NCI-H2029 (cell line): Measurements from ENCODE around the gene SPSB2.
A peak's percentile ranks its signal among the peaks of the same experiment; 100 is the strongest.

Experiments used
- DNase-seq: peaks from one replicate; lab custom pipeline; 2025; lab: John Stamatoyannopoulos, UW

The SPSB2 gene

DNA sequence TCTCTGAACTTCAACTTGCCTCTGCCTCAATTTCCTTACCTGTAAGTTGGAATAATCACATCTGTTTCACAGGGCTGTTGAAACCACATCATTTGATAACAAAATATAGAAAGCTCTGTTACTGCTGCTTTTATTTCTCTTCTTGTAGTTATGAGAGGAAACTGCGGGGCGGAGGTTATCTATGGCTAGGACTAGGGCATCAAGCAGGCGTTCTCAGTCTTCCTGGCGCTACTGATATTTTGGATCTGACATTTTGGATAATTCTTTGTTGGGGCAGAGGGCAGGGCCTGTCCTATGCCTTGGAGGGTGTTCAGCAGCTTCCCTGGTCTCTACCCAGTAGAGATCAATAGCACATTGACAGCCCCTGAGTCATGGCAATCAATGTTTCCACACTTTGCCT lies 41.0 kb downstream of the SPSB2 start:
- DNase-seq = no peak

DNA sequence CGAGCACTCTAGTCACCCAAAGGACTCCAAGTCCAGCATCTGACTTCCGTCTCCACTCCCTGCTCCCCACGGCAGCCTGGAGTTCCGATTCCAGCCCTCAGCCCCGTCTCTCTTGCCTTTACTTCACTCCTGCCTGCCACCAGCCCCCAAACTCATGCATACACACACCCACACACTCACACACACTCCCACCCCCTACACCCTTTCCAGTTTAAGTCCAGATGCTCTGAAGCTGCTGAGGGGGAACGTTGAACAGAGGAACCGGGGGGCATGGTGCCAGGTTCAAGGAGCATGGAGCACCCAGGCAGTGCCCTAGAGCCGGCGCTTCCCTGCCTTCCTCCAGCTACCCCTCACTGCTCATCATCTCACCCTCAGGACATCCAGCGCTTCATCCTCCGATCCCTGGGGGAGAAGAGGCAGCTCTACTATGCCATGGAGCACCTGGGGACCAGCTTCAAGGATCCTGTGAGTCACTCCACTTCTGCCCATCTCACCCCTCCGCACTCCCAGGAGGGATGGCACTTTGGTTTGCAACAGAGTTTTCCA lies 41.6 kb downstream of the SPSB2 start:
- DNase-seq = no peak

DNA sequence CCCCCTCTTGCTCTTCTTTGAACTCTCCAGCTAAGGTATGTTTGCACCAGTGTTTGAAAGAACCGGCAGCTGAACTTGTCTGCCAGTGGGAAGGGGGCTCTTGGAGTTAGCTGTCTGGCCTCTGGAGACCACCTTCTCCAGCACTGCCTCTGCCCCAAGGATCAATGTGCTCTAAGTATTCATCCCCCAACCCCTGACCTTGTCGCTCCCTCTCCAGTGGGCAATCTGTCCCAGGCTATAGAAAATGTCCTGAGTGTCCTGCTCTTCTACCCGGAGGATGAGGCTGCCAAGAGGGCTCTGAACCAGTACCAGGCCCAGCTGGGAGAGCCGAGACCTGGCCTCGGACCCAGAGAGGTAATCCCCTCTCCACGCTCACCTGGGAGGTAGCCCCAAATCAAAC lies 42.1 kb downstream of the SPSB2 start:
- no peak for DNase-seq

DNA sequence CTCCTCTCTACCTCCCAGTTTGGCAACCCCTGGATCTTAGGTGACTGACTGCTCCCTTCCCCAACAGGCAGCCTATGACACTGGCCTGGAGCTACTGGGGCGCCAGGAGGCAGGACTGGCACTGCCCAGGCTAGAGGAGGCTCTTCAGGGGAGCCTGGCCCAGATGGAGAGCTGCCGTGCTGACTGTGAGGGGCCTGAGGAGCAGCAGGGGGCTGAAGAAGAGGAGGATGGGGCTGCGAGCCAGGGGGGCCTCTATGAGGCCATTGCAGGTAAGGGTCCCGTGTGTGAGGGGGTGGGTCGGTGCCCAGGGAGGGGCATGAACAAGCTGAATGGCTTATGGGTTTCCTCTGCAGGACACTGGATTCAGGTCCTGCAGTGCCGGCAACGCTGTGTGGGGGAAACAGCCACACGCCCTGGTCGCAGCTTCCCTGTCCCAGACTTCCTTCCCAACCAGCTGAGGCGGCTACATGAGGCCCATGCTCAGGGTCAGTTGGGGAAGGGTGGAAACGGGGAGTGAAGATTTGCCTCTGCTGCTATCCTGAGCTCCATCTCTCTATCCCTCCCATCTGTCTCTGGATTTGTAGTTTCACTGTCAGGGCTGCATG lies 42.7 kb downstream of the SPSB2 start:
- DNase-seq = no peak

DNA sequence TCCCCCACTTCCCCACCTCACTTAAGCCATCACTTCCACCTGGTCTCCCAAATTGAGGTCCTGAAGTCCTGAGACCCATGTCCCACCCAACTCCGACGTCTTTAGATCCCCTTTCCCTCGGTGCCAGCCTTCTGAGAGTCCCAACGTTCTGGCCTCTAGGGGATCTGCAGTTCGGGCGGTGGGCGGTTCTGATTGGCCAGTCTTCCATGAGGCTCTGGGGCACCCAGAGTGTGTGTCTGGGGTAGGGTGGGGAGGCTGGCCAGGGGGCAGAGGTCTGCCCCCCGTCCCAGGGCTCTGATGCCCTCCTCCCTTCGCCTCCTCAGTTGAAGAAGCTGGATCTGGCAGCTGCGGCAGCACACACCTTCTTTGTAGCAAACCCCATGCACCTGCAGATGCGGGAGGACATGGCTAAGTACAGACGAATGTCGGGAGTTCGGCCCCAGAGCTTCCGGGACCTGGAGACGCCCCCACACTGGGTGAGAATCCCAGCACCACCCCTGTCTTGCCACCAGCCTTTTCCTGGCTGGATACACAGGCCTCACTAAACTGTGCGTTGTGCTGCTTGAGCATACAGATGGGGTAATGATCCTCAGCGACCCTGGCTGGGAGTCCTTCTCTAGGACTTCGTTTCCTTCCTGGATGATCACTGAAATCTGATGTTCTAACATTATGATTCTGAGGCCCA lies 43.4 kb downstream of the SPSB2 start:
- no peak for DNase-seq

DNA sequence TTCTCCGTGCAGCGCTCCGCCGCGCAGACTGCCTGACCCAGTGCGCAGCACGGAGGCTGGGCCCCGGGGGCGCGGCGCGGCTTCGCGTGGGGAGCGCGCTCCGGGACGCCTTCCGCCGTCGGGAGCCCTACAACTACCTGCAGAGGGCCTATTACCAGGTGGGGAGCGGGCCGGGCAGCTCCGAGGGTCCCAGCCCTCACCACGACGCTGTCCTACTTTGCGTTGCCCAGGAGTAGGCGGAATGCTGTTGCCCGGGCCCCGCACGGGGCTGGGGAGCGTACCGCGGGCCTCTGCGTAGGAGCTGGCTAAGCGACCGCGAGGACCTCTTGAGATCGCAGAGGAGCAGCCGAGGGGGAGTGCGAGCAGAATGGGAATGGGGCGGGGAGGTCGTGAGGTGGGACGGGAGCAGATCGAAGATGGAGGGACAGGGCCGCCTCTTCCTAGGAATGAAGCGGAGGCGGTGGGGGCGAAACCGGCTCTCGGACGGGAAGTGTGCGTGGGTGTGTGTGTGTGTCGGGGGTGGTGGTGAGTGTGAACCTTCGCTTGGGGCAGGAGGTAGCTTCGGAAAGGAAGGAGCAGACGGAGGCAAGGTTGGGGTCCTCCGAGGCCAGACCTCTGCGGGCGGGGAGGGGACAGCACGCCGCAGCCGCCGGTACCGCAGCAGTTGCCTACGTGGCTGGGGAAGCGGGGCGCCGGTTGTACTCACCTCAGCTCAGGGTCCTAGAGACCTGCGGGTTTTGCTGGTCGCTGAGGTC lies 44.1 kb downstream of the SPSB2 start:
- DNase-seq = no peak

DNA sequence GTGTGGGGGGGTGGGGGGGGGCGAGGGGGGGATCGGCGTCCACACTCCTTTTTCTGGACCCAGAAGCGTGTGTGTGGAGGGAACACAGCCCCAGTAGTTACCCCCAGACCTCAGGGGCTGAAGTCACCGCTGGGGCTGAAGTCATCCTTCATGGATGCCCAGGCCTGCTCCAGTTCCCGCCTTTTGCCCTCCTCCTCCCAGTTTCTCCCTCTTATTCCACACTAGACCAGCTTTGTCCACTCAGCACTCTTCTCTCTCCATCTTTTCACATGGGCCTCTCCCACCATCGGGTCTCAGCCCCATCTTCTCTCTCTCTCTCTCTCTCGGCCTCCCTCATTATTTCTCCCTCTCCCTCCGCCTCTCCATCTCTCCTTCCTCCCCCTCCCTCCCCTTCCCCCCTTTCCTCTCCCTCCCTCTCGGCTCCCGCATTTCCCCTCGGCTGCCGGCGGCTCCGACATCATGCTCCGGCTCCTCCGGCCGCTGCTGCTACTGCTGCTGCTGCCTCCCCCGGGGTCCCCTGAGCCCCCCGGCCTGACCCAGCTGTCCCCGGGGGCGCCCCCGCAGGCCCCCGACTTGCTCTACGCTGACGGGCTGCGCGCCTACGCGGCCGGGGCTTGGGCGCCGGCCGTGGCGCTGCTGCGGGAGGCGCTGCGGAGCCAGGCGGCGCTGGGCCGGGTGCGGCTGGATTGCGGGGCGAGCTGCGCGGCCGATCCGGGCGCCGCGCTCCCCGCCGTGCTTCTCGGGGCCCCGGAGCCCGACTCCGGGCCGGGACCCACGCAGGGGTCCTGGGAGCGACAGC lies 44.9 kb downstream of the SPSB2 start, which contains the start of gene P3H3:
Gene P3H3 (plus strand): TSS at position 426 of the 799 bp plus-strand sequence. CDS start 34 bp downstream, at position 460.
- no peak for DNase-seq

DNA sequence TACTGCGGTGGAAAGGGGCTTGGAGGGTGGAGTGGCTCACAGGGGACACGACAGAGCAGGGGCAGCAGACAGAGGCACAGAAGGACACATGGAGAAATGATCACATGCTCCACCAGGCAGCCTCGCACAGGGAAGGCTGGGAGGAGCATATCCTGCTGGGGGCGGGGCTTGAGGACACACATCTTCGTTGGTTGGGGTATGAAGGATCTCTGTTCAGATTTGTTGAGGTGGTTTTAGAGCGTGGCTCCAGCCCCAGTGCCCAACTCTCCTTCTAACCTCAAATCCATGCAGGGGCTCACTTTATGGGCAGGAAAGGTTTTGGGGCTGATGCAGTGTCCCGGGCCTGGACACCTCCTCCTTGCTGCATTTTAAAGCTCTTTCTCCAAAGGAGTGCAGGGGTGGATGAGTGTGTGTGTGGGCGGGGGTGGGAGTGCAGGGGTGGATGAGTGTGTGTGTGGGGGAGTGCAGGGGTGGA lies 45.6 kb downstream of the SPSB2 start:
- peak; percentile 45 for DNase-seq

DNA sequence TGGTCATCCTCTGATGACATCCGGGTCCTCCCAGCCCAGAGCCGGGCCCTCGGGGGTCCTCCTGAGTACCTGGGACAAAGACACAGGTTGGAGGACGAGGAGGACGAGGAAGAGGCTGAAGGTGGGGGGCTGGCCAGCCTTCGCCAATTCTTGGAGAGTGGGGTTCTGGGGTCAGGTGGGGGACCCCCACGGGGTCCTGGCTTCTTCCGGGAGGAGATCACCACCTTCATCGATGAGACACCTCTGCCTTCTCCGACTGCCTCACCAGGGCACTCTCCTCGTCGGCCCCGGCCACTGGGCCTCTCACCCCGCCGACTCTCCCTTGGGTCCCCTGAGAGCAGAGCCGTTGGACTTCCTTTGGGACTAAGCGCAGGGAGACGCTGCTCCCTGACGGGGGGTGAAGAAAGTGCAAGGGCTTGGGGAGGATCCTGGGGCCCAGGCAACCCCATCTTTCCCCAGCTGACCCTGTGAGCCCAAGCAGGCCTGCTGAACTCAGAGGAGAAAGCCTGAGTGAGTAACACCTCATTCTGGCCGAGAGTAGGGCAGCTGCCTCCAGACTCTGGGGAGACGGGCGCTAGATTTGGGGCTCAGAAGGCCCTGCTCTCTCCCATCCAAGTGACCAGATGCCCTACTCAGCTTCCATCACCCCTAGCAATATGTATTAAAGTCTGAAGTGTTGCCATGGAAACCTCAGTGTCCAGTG lies 46.2 kb downstream of the SPSB2 start:
- DNase-seq = no peak

DNA sequence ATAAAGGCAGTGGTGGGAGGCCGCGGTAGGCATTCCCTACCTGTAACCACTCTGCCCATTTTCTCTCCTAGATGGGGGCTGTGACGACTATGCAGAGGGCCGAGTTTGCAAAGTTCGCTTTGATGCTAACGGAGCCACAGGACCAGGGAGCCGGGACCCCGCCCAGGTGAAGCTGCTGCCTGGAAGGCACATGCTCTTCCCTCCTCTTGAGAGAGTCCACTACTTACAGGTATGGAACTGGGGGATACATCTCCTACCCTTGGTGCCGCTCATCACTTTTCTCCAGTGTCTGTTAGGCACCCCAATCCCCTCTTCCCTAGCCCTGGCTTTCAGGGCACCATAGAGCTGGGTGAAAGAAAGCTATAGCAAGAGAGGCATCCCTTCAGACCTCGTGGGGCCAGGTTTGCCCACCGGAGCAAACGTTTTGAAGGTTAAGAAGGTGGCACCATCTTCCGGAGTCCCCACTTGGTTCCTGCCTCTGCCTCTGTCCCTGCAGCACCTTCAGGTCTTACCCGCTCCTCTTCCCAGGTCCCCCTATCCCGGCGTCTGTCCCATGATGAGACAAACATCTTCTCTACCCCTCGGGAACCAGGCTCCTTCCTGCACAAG lies 46.9 kb downstream of the SPSB2 start:
- DNase-seq = no peak

DNA sequence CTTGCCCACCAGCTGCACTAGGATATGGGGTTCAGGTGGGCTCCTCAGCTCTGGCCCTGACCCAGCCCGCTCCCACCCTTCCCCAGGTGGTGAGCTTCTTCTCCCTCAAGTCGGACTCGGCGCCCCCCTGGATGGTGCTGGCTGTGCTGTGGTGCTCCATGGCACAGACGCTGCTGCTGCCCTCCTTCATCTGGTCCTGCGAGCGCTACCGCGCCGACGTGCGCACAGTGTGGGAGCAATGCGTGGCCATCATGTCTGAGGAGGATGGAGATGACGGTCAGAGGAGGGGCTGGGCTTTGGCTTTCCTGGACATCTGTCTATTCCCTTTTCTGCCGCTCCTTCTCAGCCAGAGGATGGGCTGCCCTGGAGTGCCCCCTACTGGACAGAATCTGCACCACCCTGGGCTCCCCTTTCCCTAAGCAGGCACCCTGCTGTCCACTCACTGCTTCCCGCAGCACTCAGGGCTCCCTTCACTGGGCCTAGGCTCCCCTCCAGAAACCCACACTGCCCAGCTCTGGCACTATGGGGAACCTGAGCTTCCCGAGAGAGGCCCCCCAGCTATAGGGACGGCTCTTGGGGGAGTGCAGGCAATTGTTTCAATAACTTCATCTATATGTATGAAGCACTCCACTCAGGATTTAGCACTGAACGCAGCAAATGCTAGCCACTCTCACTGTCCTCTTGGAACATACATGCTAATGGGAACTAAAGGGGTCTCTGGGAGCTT lies 47.5 kb downstream of the SPSB2 start:
- DNase-seq = peak; percentile 48

DNA sequence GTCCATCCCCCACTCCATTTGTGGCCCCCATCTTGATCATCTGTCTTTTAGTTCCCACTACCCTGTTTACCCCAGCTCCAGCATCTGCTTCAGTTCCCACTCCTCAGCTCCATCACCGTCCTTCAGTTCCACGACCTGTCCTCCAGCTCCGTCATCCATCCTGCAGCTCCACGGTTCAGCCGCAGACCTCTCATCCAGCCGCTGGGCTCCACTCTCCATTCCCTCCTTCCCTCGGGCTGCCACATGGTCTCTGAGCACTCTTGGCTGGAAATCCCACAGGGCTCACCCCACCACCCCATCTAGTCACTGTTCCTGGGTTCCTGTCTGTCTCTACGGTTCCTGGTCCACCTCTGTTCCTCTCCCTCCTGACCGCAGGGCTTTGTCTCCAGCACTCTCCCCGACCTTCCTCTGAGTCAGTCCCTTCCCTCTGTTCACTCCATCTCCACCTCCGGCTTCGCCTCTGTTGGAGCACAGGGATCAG lies 48.2 kb downstream of the SPSB2 start:
- DNase-seq = no peak

DNA sequence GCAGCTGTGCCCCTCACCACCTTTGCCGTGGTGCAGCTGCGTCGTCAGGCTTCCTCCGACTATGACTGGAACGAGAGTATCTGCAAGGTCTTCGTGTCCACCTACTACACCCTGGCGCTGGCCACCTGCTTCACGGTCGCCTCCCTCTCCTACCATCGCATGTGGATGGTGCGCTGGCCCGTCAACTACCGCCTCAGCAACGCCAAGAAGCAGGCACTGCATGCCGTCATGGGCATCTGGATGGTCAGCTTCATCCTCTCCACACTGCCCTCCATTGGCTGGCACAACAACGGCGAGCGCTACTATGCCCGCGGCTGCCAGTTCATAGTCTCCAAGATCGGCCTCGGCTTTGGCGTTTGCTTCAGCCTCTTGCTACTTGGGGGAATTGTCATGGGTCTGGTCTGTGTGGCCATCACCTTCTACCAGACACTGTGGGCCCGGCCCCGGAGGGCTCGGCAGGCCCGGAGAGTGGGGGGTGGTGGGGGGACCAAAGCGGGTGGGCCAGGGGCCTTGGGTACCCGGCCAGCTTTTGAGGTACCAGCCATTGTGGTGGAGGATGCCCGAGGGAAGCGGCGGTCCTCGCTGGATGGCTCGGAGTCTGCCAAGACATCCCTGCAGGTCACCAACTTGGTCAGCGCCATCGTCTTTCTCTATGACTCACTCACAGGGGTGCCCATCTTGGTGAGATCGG lies 48.9 kb downstream of the SPSB2 start:
- no peak for DNase-seq

DNA sequence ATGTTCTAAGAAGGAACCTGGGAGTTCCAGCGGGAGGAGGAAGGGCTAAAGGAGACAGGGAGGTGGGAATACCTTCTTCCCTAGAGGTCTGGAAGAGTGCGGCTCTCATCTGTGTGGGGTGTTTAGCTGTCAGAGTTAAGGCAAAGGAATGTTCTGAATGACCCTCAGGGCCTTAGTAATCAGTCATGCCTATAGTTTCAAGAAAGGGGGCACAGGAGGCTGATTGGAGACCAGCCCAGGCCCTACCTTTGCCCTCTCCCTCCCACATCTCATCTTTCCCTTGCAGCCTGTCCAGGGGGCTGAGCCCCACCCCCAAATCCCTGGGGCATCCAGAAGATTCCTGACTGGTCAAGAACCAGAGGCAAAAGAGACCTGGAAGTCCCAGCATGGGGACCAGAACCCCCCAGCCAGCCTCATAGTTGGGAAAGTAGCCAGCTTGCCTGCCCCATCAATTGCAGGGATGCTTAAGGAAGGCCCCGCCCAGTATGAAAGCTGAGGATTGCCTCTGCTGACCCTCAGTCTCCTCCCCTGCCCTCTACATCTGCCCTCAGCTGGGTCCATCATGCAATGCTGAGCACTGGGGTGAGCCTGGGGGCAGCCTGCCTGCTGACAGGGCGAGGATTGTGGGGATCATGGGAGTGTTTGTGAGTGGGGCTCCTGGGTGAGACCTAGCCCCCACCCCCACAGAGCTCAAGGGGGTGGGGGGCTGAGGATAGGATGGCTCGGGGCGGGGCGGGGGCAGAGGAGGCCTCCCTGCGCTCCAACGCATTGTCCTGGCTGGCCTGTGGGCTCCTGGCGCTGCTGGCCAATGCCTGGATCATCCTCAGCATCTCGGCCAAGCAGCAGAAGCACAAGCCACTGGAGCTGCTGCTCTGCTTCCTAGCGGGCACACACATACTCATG lies 49.7 kb downstream of the SPSB2 start:
- DNase-seq = no peak

DNA sequence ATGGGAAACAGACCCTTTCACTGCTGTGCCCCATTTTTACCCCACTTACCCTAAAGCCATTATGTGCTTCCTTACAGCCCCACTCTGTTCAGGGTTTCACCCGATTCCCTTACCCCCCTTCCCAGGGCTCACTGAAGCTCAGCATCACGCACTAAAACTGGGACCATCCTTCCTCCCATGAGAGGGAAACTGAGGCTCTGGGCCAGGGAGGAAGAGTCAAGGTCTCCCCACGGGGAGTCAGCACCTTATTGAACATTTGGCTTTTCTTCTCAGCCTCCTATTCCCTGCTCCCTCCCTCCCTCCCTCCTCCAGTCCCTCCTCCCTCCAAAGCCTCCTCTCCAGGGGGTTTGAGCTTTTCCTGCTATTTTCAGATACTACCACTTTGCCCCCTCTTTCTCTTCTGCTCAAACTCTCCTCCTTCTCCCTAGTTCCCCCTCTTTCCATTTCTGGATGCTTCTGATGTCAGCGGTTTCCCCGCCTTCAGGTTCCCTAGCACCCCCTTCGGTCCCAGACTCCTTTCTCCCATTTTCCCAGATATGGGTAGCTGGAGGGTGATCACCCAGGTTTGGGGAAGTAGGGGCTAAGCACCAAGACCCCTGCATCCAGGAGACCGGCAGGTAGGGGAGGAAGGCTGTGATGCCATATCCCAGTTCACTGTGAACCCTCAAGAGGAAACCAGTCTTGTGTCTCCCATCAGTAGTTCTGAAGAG lies 50.5 kb downstream of the SPSB2 start:
- DNase-seq = no peak

DNA sequence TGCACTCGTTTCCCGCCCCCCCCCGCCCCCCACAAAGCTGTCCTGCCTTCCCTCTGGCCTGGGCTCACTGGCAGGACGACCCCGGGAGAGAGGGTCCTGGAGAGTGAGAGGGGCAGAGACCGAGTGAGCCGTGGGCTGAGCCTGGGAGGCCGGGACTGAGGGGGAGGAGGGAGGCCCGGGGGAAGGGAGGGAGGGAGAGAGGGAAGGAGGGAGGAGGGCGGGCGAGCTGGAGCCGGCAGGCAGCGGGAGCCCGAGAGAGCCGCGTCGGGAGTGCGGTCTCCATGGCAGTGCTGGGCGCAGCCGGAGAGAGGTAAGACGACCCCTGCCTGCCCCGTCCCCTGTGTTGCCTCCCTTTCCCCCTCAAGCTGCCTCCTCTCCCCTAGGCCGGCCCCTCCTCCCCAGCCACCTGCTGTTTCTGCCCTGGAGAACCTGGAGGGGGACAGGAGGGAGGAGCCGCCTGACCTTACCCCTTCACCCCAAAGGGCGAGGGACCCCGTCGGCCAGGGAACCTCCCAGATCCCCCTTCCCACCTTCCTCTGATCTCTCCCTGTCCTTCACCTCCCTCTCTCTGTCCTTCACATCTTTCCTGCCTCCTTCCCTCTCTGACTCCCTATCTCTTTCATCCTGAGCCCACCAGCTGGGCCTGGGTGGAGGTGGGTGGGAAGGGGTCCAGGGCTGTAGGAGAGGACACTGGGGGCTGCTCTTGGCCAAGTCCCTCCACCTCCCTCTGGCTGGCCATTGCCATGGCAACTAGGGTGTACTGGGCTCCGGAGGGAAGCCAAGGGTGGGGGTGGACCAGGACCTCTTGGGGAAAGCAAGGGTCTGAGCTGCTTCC lies 51.3 kb downstream of the SPSB2 start, which contains the start of gene GPR162:
Gene GPR162 (plus strand): TSS at position 231 of the 835 bp plus-strand sequence. CDS start 2,078 bp downstream, outside the sequence.
- peak; percentile 10 for DNase-seq
